Panc1 (cell line): ENCODE results near the gene LY6G6C.

ENCODE experiments used
- CTCF ChIP-seq: fragments of 450-650 bp; IDR thresholded peaks from 2 replicates; pipeline ENCODE4 v1.5.1; 2017; ENCODE audit warnings: mild to moderate bottlenecking
- TCF7L2 ChIP-seq: IDR thresholded peaks from 2 replicates; pipeline ENCODE4 v1.6.1; 2011; ENCODE audit warnings: mild to moderate bottlenecking, low read depth, low read length, inconsistent platforms
- TF ChIP-seq, protein P1 (sequence below), 2 experiments: IDR thresholded peaks; 2 replicates each; pipeline ENCODE4 v1.6.1; 2011 to 2012; ENCODE audit warnings: low read depth in 2 of 2, control low read depth in 1 of 2, low read length in 1 of 2, mild to moderate bottlenecking in 1 of 2, moderate library complexity in 1 of 2; ENCODE audit not compliant: insufficient read depth in 1 of 2

DNA sequence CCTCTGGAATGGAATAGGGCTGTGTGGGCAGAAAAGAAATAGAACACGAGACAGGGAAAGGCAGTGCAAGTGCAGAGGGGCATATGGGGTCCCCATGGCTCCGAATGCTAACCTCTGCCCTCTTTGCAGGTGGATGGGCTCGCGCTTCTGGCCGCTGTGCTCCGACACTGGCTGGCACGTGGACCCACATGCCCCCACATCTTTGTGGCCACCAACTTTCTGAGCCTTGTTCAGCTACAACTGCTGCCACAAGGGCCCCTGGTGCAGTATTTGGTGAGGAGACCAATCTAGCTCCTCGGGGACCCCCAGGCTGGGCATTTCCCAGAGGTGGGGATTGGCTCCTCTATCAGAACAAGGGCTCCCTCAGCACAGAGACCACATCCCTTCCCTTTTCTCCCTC is 39.8 kb upstream of the LY6G6C start:
- TF ChIP-seq CTCF (no peak), TCF7L2 (no peak)
- TF ChIP-seq, protein P1, sequence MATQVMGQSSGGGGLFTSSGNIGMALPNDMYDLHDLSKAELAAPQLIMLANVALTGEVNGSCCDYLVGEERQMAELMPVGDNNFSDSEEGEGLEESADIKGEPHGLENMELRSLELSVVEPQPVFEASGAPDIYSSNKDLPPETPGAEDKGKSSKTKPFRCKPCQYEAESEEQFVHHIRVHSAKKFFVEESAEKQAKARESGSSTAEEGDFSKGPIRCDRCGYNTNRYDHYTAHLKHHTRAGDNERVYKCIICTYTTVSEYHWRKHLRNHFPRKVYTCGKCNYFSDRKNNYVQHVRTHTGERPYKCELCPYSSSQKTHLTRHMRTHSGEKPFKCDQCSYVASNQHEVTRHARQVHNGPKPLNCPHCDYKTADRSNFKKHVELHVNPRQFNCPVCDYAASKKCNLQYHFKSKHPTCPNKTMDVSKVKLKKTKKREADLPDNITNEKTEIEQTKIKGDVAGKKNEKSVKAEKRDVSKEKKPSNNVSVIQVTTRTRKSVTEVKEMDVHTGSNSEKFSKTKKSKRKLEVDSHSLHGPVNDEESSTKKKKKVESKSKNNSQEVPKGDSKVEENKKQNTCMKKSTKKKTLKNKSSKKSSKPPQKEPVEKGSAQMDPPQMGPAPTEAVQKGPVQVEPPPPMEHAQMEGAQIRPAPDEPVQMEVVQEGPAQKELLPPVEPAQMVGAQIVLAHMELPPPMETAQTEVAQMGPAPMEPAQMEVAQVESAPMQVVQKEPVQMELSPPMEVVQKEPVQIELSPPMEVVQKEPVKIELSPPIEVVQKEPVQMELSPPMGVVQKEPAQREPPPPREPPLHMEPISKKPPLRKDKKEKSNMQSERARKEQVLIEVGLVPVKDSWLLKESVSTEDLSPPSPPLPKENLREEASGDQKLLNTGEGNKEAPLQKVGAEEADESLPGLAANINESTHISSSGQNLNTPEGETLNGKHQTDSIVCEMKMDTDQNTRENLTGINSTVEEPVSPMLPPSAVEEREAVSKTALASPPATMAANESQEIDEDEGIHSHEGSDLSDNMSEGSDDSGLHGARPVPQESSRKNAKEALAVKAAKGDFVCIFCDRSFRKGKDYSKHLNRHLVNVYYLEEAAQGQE (IDR thresholded peaks at IDR 0.05; ENCODE audit: insufficient read depth in 1 of 2, low read depth in 2 of 2, low read length in 1 of 2) = no peak
